HCT116 (cell line): ENCODE data around the gene CACNA2D3. TPM values are rescaled to one million over a fixed set of nuclear protein-coding genes. Genes with fewer than 3 reads are reported as not detected.

Source experiments
- ATAC-seq: fragments of 200-7000 bp; cut with Tn5 transposase; 2 replicates; pipeline ENCODE4 v1.9.1; 2020; ENCODE audit warnings: mild to moderate bottlenecking, moderate library complexity
- BruUV-seq: library from RNA; stranded (reverse); fragments of 400-500 nt; replicated peaks from 2 replicates; lab custom pipeline; 2021; lab: Mats Ljungman, UMichigan
- CTCF ChIA-PET: fragments of 300-600 bp; sonication (Branson Sonifier 250); formaldehyde crosslinking; loops from one replicate; lab custom pipeline; 2021; ENCODE audit warnings: antibody characterized with exemption; lab: Charles Lee
- POLR2A ChIA-PET: fragments of 300-600, 350-600 bp; sonication (Branson Sonifier 250); formaldehyde crosslinking; loops from one replicate; lab custom pipeline; 2021; ENCODE audit warnings: antibody characterized with exemption; lab: Charles Lee
- RAD21 ChIA-PET, 2 experiments: fragments of 300-600 bp; sonication (Branson Sonifier 250); formaldehyde crosslinking; loops; one replicate each; lab custom pipeline; 2023; ENCODE audit warnings: low total read pairs in 2 of 2; ENCODE audit not compliant: uncharacterized antibody in 2 of 2, unreplicated experiment in 2 of 2, low non-redundant PET in 1 of 2; lab: Charles Lee
- DNase-seq: peaks from one replicate; pipeline ENCODE4 v3.0.0-alpha.2; 2010; ENCODE audit warnings: low read depth, low spot score
- H2AFZ ChIP-seq: fragments of 200-600 bp; shearing (Covaris generic), sonication (generic); 2 replicates; pipeline ENCODE4 v1.6.1; 2017; ENCODE audit warnings: low read depth, mixed run types, mixed read lengths, antibody characterized with exemption, low read length; ENCODE audit not compliant: poor library complexity, severe bottlenecking
- H3K27ac ChIP-seq: 2 replicates; pipeline ENCODE4 v1.5.1; 2012; ENCODE audit warnings: low read depth, low read length
- H3K27me3 ChIP-seq: fragments of 200-600 bp; sonication (generic); 2 replicates; pipeline ENCODE4 v1.6.1; 2016; ENCODE audit warnings: mixed run types, low read length, mixed read lengths; ENCODE audit not compliant: insufficient read depth
- H3K36me3 ChIP-seq, 2 experiments: fragments of 200-500 bp in 1 of 2; fragments of 200-600 bp in 1 of 2; sonication (Bioruptor generic) in 1 of 2; sonication (generic) in 1 of 2; 2 replicates each; pipeline versions ENCODE4 v1.5.1 to v1.6.1; 2014 to 2016; ENCODE audit warnings: low read length in 2 of 2, inconsistent platforms in 1 of 2, mixed read lengths in 1 of 2, mixed run types in 1 of 2; ENCODE audit not compliant: insufficient read depth in 2 of 2, control insufficient read depth in 1 of 2
- H3K4me1 ChIP-seq, 2 experiments: fragments of 200-600 bp in 1 of 2; sonication (generic) in 1 of 2; 2 replicates each; pipeline versions ENCODE4 v1.5.1 to v1.6.1; 2012 to 2017; ENCODE audit warnings: low read length in 2 of 2, inconsistent platforms in 1 of 2, mild to moderate bottlenecking in 1 of 2, mixed read lengths in 1 of 2, mixed run types in 1 of 2, moderate library complexity in 1 of 2; ENCODE audit not compliant: insufficient read depth in 2 of 2, control insufficient read depth in 1 of 2
- H3K4me2 ChIP-seq: fragments of 200-600 bp; sonication (generic); 2 replicates; pipeline ENCODE4 v1.6.1; 2017; ENCODE audit warnings: mixed run types, low read length, mixed read lengths
- H3K4me3 ChIP-seq, 2 experiments: fragments of 200-600 bp in 1 of 2; sonication (generic) in 1 of 2; replicated peaks in 1 of 2; 2 replicates each; pipeline ENCODE4 v1.5.1; 2011 to 2016; ENCODE audit warnings: low read length in 2 of 2, control low read depth in 1 of 2, low read depth in 1 of 2, mild to moderate bottlenecking in 1 of 2, mixed read lengths in 1 of 2, mixed run types in 1 of 2
- H3K79me2 ChIP-seq: fragments of 200-600 bp; sonication (generic); 2 replicates; pipeline ENCODE4 v1.6.1; 2017; ENCODE audit warnings: mild to moderate bottlenecking, mixed run types, low read length, moderate library complexity, mixed read lengths; ENCODE audit not compliant: insufficient read depth
- H3K9ac ChIP-seq: fragments of 200-600 bp; sonication (generic); 2 replicates; pipeline ENCODE4 v1.6.1; 2016; ENCODE audit warnings: low read length, mixed read lengths
- H3K9me2 ChIP-seq: fragments of 200-600 bp; sonication (generic), shearing (Covaris generic); 2 replicates; pipeline ENCODE4 v1.6.1; 2017; ENCODE audit warnings: mixed run types, mild to moderate bottlenecking, moderate library complexity; ENCODE audit not compliant: insufficient read depth
- H3K9me3 ChIP-seq, 2 experiments: fragments of 200-500 bp in 1 of 2; fragments of 200-600 bp in 1 of 2; sonication (Bioruptor generic) in 1 of 2; sonication (generic) in 1 of 2; 2 replicates each; pipeline ENCODE4 v1.6.1; 2014 to 2017; ENCODE audit warnings: low read length in 2 of 2, mixed read lengths in 2 of 2, inconsistent platforms in 1 of 2, low read depth in 1 of 2, mild to moderate bottlenecking in 1 of 2, mixed run types in 1 of 2, moderate library complexity in 1 of 2; ENCODE audit not compliant: control insufficient read depth in 1 of 2, insufficient read depth in 1 of 2
- H4K20me1 ChIP-seq: fragments of 200-600 bp; sonication (generic), shearing (Covaris generic); 2 replicates; pipeline ENCODE4 v1.6.1; 2017; ENCODE audit warnings: mixed run types, mild to moderate bottlenecking, moderate library complexity; ENCODE audit not compliant: insufficient read depth
- EGR1 ChIP-seq: IDR thresholded peaks from 2 replicates; pipeline ENCODE4 v1.6.1; 2012; ENCODE audit warnings: low read depth
- JUND ChIP-seq: IDR thresholded peaks from 2 replicates; pipeline ENCODE4 v1.6.1; 2012
- POLR2A ChIP-seq: IDR thresholded peaks from 2 replicates; pipeline ENCODE4 v1.7.0; 2011; ENCODE audit warnings: borderline replicate concordance; ENCODE audit not compliant: insufficient read depth, insufficient read length; ENCODE audit errors: extremely low read depth
- REST ChIP-seq: IDR thresholded peaks from 2 replicates; pipeline ENCODE4 v1.6.1; 2012; ENCODE audit warnings: low read depth
- ZNF274 ChIP-seq: fragments of 200-500 bp; sonication (Bioruptor generic); IDR thresholded peaks from 2 replicates; pipeline ENCODE4 v1.6.1; 2014; ENCODE audit warnings: mild to moderate bottlenecking, low read depth, low read length, inconsistent platforms
- intact Hi-C: fragments of 100-400 bp; cut with micrococcal nuclease; formaldehyde crosslinking; loops from 2 replicates; pipeline ENCODE4 v1.10.0; 2022
- total RNA-seq: library from RNA; stranded (reverse); gene quantifications from one replicate; pipeline ENCODE4 v1.2.1, GENCODE V29; 2021; ENCODE audit not compliant: unreplicated experiment
- TF ChIP-seq, protein P1 (sequence below): IDR thresholded peaks from 2 replicates; pipeline ENCODE4 v1.6.1; 2012
- TF ChIP-seq, protein P2 (sequence below): IDR thresholded peaks from 2 replicates; pipeline ENCODE4 v1.6.1; 2012

CACNA2D3 gene
- total RNA-seq, 1 experiment from 2014 or later = 0.20 TPM

- RAD21 ChIA-PET = no interaction called here
- CTCF ChIA-PET = no interaction called here
- POLR2A ChIA-PET = no interaction called here
Measured at GRCh38 chr3:54814224-54814623, 691.9 kb downstream of the CACNA2D3 start.

More at GRCh38 chr3:54814224-54814623, 691.9 kb downstream of the CACNA2D3 start:
- no peaks in the 10 kb centered on the region for H3K36me3 ChIP-seq
- H3K79me2 ChIP-seq = no peaks in the 10 kb centered on the region
- DNase-seq = no peak
- H3K27me3 ChIP-seq = no peaks in the 10 kb centered on the region
- H3K4me2 ChIP-seq = no peak overlapping the region
- H2AFZ ChIP-seq = no peak overlapping the region
- TF ChIP-seq EGR1 (no peak), REST (no peak), ZNF274 (no peak), JUND (no peak), POLR2A (no peak)
- TF ChIP-seq, protein P1, sequence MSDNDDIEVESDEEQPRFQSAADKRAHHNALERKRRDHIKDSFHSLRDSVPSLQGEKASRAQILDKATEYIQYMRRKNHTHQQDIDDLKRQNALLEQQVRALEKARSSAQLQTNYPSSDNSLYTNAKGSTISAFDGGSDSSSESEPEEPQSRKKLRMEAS = no peak
- TF ChIP-seq, protein P2, sequence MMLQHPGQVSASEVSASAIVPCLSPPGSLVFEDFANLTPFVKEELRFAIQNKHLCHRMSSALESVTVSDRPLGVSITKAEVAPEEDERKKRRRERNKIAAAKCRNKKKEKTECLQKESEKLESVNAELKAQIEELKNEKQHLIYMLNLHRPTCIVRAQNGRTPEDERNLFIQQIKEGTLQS = no peak
- ATAC-seq = no peak
- H3K9ac ChIP-seq = no peak overlapping the region
- H3K4me1 ChIP-seq = no peaks in the 10 kb centered on the region
- no TSS peak for BruUV-seq
- H3K27ac ChIP-seq = no peak overlapping the region
- no peak overlapping the region for H3K4me3 ChIP-seq
- intact Hi-C loops = no loop called here
- no peaks in the 10 kb centered on the region for H4K20me1 ChIP-seq
- H3K9me3 ChIP-seq = peaks cover 0 to 8% of the 10 kb centered on the region in 2 experiments; a peak in 1 of 4 replicates
- no peaks in the 10 kb centered on the region for H3K9me2 ChIP-seq
